Measurements from ENCODE around the gene B4GALT1.
"Not testable (repeated sequence)": the region's sequence is repeated elsewhere in the genome, so short reads cannot be mapped to it uniquely, and the experiment has no call there.

The B4GALT1 gene

GRCh38 chr9:33170464-33171415, 3.6 kb upstream of the B4GALT1 start:
- ATAC-seq (no peak), DNase-seq (peak; percentile 37 to 52)
- Mint-ChIP-seq H3K27ac (no peak overlapping the region), H3K4me3 (no peak overlapping the region), H3K4me1 (peaks cover 44% of the 10 kb centered on the region), H3K9me3 (no peaks in the 10 kb centered on the region), H3K27me3 (no peaks in the 10 kb centered on the region)

- no peak for DNase-seq
- Mint-ChIP-seq H3K9me3 (no peaks in the 10 kb centered on the region), H3K27me3 (no peaks in the 10 kb centered on the region), H3K4me1 (peaks cover 59% of the 10 kb centered on the region), H3K27ac (no peak overlapping the region), H3K4me3 (peak overlapping the region; percentile 4 to 98)
- no peak for ATAC-seq
These were observed 1.9 kb upstream of the B4GALT1 start for GRCh38 chr9:33168941-33169544.

- DNase-seq = no peak
- no peaks in the 10 kb centered on the region for H3K27me3 Mint-ChIP-seq
- peak overlapping the region; percentile 98 for H3K4me3 Mint-ChIP-seq
- no peaks in the 10 kb centered on the region for H3K9me3 Mint-ChIP-seq
- H3K27ac Mint-ChIP-seq = peak overlapping the region; percentile 96 to 98
- ATAC-seq = peak; percentile 4
- H3K4me1 Mint-ChIP-seq = peaks cover 70% of the 10 kb centered on the region
These were observed 881 bp upstream of the B4GALT1 start for GRCh38 chr9:33167972-33168461.

- no peaks in the 10 kb centered on the region for H3K27me3 Mint-ChIP-seq
- peak in 1 of 2 donors; percentile 31 for DNase-seq
- H3K9me3 Mint-ChIP-seq = no peaks in the 10 kb centered on the region
- H3K4me1 Mint-ChIP-seq = peaks cover 76% of the 10 kb centered on the region
- peak overlapping the region; percentile 91 to 94 for H3K4me3 Mint-ChIP-seq
- H3K27ac Mint-ChIP-seq = peak overlapping the region; percentile 93 to 95
- no peak for ATAC-seq
These were observed 679 bp downstream of the B4GALT1 start for GRCh38 chr9:33166231-33167083.

GRCh38 chr9:33165263-33166151, 1.6 kb downstream of the B4GALT1 start:
- peak; percentile 39 to 54 for DNase-seq
- Mint-ChIP-seq H3K27me3 (no peaks in the 10 kb centered on the region), H3K4me3 (peak overlapping the region; percentile 91 to 94), H3K9me3 (no peaks in the 10 kb centered on the region), H3K4me1 (peaks cover 77% of the 10 kb centered on the region), H3K27ac (peak overlapping the region; percentile 93 to 95)
- ATAC-seq = peak; percentile 31

GRCh38 chr9:33164921-33165262, 2.2 kb downstream of the B4GALT1 start:
- Mint-ChIP-seq H3K4me3 (peak overlapping the region; percentile 91 to 94), H3K4me1 (peaks cover 77% of the 10 kb centered on the region), H3K27ac (peak overlapping the region; percentile 68 to 89)
- H3K27me3 Mint-ChIP-seq, H3K9me3 Mint-ChIP-seq, DNase-seq, ATAC-seq: not testable (repeated sequence)

GRCh38 chr9:33164138-33164809, 2.9 kb downstream of the B4GALT1 start:
- ATAC-seq (peak; percentile 1), DNase-seq (peak; percentile 50 to 57)
- H3K27ac Mint-ChIP-seq = peak overlapping the region in 1 of 2 donors; percentile 70
- no peaks in the 10 kb centered on the region for H3K27me3 Mint-ChIP-seq
- H3K4me1 Mint-ChIP-seq = peaks cover 83% of the 10 kb centered on the region
- peak overlapping the region; percentile 78 to 94 for H3K4me3 Mint-ChIP-seq
- H3K9me3 Mint-ChIP-seq = no peaks in the 10 kb centered on the region

- ATAC-seq = no peak
- H3K4me3 Mint-ChIP-seq = peak overlapping the region; percentile 78 to 94
- H3K9me3 Mint-ChIP-seq = no peaks in the 10 kb centered on the region
- peak overlapping the region in 1 of 2 donors; percentile 53 for H3K27ac Mint-ChIP-seq
- H3K4me1 Mint-ChIP-seq = peaks cover 83% of the 10 kb centered on the region
- DNase-seq = no peak
- H3K27me3 Mint-ChIP-seq = no peaks in the 10 kb centered on the region
These were observed 3.6 kb downstream of the B4GALT1 start for GRCh38 chr9:33163433-33164137.

- H3K9me3 Mint-ChIP-seq = no peaks in the 10 kb centered on the region
- no peak for DNase-seq
- no peaks in the 10 kb centered on the region for H3K27me3 Mint-ChIP-seq
- ATAC-seq = no peak
- H3K4me3 Mint-ChIP-seq = peak overlapping the region in 1 of 2 donors; percentile 78
- no peak overlapping the region for H3K27ac Mint-ChIP-seq
- H3K4me1 Mint-ChIP-seq = peaks cover 83% of the 10 kb centered on the region
These were observed 4.3 kb downstream of the B4GALT1 start for GRCh38 chr9:33162721-33163311.

- peak overlapping the region in 1 of 2 donors; percentile 86 for H3K27ac Mint-ChIP-seq
- ATAC-seq = no peak
- H3K4me3 Mint-ChIP-seq = peak overlapping the region; percentile 57 to 84
- no peak for DNase-seq
- no peaks in the 10 kb centered on the region for H3K27me3 Mint-ChIP-seq
- peaks cover 86% of the 10 kb centered on the region for H3K4me1 Mint-ChIP-seq
- no peaks in the 10 kb centered on the region for H3K9me3 Mint-ChIP-seq
These were observed 5.5 kb downstream of the B4GALT1 start for GRCh38 chr9:33161589-33162132.

GRCh38 chr9:33161011-33161588, 6.0 kb downstream of the B4GALT1 start:
- no peaks in the 10 kb centered on the region for H3K9me3 Mint-ChIP-seq
- H3K4me3 Mint-ChIP-seq = peak overlapping the region; percentile 57 to 84
- no peaks in the 10 kb centered on the region for H3K27me3 Mint-ChIP-seq
- DNase-seq = peak; percentile 45 to 46
- H3K4me1 Mint-ChIP-seq = peaks cover 90% of the 10 kb centered on the region
- peak; percentile 35 for ATAC-seq
- H3K27ac Mint-ChIP-seq = peak overlapping the region; percentile 86 to 89

- H3K27ac Mint-ChIP-seq, H3K9me3 Mint-ChIP-seq, H3K27me3 Mint-ChIP-seq, ATAC-seq, DNase-seq: not testable (repeated sequence)
- Mint-ChIP-seq H3K4me3 (peak overlapping the region; percentile 57 to 84), H3K4me1 (peaks cover 94% of the 10 kb centered on the region)
These were observed 6.7 kb downstream of the B4GALT1 start for GRCh38 chr9:33160446-33160845.

GRCh38 chr9:33159777-33160127, 7.4 kb downstream of the B4GALT1 start:
- Mint-ChIP-seq H3K27me3 (no peaks in the 10 kb centered on the region), H3K9me3 (no peaks in the 10 kb centered on the region), H3K27ac (peak overlapping the region; percentile 93 to 94), H3K4me3 (peak overlapping the region; percentile 57 to 84), H3K4me1 (peaks cover 95% of the 10 kb centered on the region)
- ATAC-seq (peak; percentile 74), DNase-seq (peak; percentile 49 to 70)

All from stimulated activated naive CD8-positive, alpha-beta T cell treated with anti-CD3 and anti-CD28 coated beads, Interleukin-15, amount 100 ng/mL, for 72 hours (primary cell).